Endothelial cell (in vitro differentiated cells): Measurements from ENCODE around the gene SURF2. TPM values are rescaled to one million over a fixed set of nuclear protein-coding genes. Genes with fewer than 3 reads are reported as not detected.
"Not testable (repeated sequence)": the region's sequence is repeated elsewhere in the genome, so short reads cannot be mapped to it uniquely, and the experiment has no call there.

Source experiments
- DNase-seq: peaks from one replicate; pipeline ENCODE4 v3.0.0; 2021; ENCODE audit warnings: low spot score
- H3K27ac Mint-ChIP-seq: one replicate; pipeline ENCODE4 v1.8.0; 2021; ENCODE audit warnings: mixed read lengths, inconsistent platforms; ENCODE audit not compliant: unreplicated experiment
- H3K27me3 Mint-ChIP-seq: one replicate; pipeline ENCODE4 v1.8.0; 2021; ENCODE audit warnings: mild to moderate bottlenecking, moderate library complexity, mixed read lengths, inconsistent platforms; ENCODE audit not compliant: unreplicated experiment
- H3K36me3 Mint-ChIP-seq: one replicate; pipeline ENCODE4 v1.8.0; 2021; ENCODE audit warnings: mild to moderate bottlenecking, low read depth, mixed read lengths, inconsistent platforms; ENCODE audit not compliant: unreplicated experiment
- H3K4me1 Mint-ChIP-seq: one replicate; pipeline ENCODE4 v1.8.0; 2021; ENCODE audit warnings: mild to moderate bottlenecking, mixed read lengths, inconsistent platforms; ENCODE audit not compliant: unreplicated experiment
- H3K4me3 Mint-ChIP-seq: one replicate; pipeline ENCODE4 v1.8.0; 2021; ENCODE audit warnings: mild to moderate bottlenecking, mixed read lengths, inconsistent platforms; ENCODE audit not compliant: unreplicated experiment
- H3K9me3 Mint-ChIP-seq: one replicate; pipeline ENCODE4 v1.8.0; 2021; ENCODE audit warnings: mixed read lengths, inconsistent platforms; ENCODE audit not compliant: unreplicated experiment
- CTCF ChIP-seq: fragments of 200-600 bp; sonication (generic); IDR thresholded peaks from one replicate; pipeline ENCODE4 v1.5.0; 2021; ENCODE audit warnings: antibody characterized with exemption; ENCODE audit not compliant: unreplicated experiment
- total RNA-seq: library from RNA; stranded (reverse); fragmentation: NEBNext Ultra II Directional; extraction: Animal tissue kit (Norgen Biotek cat#: 25700); gene quantifications from one replicate; pipeline ENCODE4 v1.2.1, GENCODE V29; 2021; ENCODE audit not compliant: unreplicated experiment

Gene SURF2
- total RNA-seq, 1 donor from 2014 or later, result 11.9 TPM

DNA sequence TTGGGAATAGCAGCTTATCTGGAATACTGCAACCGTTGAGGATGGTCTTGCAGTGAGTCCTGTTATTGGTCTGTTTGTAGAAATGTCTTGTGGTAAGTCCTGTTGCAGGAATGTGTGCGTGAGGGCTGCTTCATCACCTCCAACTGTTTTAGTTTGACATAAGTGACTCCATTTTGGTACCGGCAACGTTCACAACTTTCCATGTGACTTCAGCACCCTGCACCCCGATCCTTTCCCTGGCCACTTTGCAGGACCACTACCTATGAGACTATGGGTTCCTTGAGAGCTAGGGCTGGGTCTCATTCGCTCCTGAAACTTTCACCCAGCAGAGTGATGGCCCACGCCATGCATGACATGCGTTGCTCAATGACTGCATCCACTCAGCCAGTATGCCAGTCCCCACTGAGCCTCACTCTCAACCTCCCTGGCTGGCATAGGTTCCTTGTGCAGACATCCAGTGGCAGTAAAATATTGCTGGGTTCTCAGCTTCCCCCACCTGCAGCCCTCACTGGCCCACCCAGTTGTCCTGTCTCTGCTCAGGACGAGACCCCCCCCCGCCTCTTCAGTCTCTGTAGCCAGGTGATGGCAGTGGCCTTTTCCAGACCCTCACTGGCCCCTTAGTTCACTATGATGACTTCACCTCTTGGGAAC is 28.4 kb upstream of the SURF2 start:
- H3K27ac Mint-ChIP-seq, result no peak overlapping the region
- H3K27me3 Mint-ChIP-seq, result no peaks in the 10 kb centered on the region
- peaks cover 4% of the 10 kb centered on the region for H3K9me3 Mint-ChIP-seq
- no peak for TF ChIP-seq CTCF
- no peaks in the 10 kb centered on the region for H3K4me1 Mint-ChIP-seq
- no peak for DNase-seq
- H3K36me3 Mint-ChIP-seq, result peaks cover 21% of the 10 kb centered on the region
- H3K4me3 Mint-ChIP-seq, result no peak overlapping the region

DNA sequence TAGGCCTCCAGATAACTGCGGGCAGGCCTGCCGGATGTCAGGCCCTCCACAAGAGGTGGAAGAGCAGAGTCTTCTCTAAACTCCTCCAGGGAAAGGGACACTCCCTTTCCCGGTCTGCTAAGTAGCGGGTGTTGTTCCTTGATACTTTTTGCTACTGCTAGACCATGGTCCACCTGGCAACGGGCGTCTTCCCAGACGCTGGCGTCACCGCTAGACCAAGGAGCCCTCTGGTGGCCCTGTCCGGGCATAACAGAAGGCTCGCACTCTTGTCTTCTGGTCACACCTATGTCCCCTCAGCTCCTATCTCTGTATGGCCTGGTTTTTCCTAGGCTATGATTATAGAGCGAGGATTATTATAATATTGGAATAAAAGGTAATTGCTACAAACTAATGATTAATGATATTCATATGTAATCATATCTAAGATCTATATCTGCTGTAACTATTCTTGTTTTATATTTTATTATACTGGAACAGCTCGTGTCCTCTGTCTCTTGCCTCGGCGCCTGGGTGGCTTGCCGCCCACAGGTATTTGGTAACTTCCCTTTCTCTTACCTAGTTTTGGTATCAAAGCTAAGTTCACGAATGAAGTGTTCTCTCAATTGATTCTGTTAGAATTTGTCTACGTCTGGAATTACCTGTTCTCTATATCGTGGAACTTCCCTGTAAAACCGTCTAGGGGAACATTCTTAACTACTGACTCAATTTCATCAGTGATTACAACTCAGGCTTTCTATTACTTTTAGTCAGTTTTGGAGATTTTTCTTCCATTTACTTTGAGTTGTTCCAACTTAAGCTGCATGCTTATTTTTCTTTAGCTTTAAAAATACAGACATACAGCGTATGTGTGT is 26.8 kb upstream of the SURF2 start:
- peak; percentile 64 for TF ChIP-seq CTCF
- not testable (repeated sequence) for H3K27ac Mint-ChIP-seq, H3K9me3 Mint-ChIP-seq, H3K27me3 Mint-ChIP-seq, H3K4me1 Mint-ChIP-seq, H3K4me3 Mint-ChIP-seq, DNase-seq
- peaks cover 26% of the 10 kb centered on the region for H3K36me3 Mint-ChIP-seq

GRCh38 chr9:133331221-133331620 is 25.1 kb upstream of the SURF2 start:
- no peaks in the 10 kb centered on the region for H3K27me3 Mint-ChIP-seq
- peaks cover 17% of the 10 kb centered on the region for H3K4me1 Mint-ChIP-seq
- H3K9me3 Mint-ChIP-seq, result no peaks in the 10 kb centered on the region
- no peak overlapping the region for H3K4me3 Mint-ChIP-seq
- DNase-seq, result no peak
- peaks cover 29% of the 10 kb centered on the region for H3K36me3 Mint-ChIP-seq
- no peak overlapping the region for H3K27ac Mint-ChIP-seq
- no peak for TF ChIP-seq CTCF

GRCh38 chr9:133331641-133332380 is 24.5 kb upstream of the SURF2 start:
- Mint-ChIP-seq H3K4me1 (peaks cover 17% of the 10 kb centered on the region), H3K27me3 (no peaks in the 10 kb centered on the region), H3K9me3 (no peaks in the 10 kb centered on the region), H3K27ac (no peak overlapping the region), H3K4me3 (no peak overlapping the region), H3K36me3 (peaks cover 29% of the 10 kb centered on the region)
- DNase-seq, result no peak
- no peak for TF ChIP-seq CTCF

DNA sequence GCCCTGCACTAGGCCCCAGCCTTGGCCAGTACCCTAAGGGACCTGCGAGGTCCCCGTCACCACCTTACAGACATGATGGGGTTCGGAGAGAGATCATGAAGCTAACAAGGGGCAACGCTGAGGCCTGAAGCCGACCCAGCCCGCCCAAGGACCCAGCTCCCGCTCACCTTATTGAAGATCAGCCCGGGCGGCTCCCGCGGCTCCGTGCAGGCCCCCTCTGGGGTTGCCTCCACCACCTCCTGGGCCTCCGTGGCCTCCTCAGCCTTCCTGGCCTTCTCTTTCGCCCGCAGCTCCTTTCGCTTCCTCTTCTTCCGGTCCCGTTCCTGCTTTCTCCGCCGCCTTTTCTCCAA is 24.0 kb upstream of the SURF2 start:
- no peaks in the 10 kb centered on the region for H3K9me3 Mint-ChIP-seq
- no peak overlapping the region for H3K4me3 Mint-ChIP-seq
- TF ChIP-seq CTCF, result no peak
- peaks cover 17% of the 10 kb centered on the region for H3K4me1 Mint-ChIP-seq
- H3K27ac Mint-ChIP-seq, result no peak overlapping the region
- no peaks in the 10 kb centered on the region for H3K27me3 Mint-ChIP-seq
- H3K36me3 Mint-ChIP-seq, result peaks cover 29% of the 10 kb centered on the region
- DNase-seq, result no peak
